GM12874 (cell line): ENCODE measurements around the gene ARHGAP6.

Experiments used
- TF ChIP-seq, protein P1 (sequence below): IDR thresholded peaks from 2 replicates; pipeline ENCODE4 v1.5.1; 2011; ENCODE audit warnings: low read depth, mild to moderate bottlenecking, control low read depth, low read length, moderate library complexity; ENCODE audit not compliant: insufficient read depth

The ARHGAP6 gene

DNA sequence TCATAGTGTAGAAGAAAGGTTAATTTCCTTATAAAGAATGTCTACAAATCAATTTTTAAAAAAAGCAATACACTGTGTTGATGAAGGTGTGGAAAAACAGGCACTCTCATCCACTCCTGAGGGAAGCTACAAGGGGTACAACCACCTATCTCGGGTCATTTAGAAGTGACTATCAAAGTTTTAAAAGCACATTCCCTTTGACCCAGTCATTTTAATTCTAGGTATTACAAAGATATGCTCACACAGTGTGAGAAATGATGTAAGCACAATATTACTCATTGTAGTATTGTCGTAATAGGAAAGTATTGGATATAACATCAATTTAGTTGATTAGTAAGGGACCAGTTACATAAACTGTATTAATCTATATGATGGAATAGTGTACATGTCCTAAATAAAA, 562.0 kb downstream of the ARHGAP6 start:
- TF ChIP-seq, protein P1, sequence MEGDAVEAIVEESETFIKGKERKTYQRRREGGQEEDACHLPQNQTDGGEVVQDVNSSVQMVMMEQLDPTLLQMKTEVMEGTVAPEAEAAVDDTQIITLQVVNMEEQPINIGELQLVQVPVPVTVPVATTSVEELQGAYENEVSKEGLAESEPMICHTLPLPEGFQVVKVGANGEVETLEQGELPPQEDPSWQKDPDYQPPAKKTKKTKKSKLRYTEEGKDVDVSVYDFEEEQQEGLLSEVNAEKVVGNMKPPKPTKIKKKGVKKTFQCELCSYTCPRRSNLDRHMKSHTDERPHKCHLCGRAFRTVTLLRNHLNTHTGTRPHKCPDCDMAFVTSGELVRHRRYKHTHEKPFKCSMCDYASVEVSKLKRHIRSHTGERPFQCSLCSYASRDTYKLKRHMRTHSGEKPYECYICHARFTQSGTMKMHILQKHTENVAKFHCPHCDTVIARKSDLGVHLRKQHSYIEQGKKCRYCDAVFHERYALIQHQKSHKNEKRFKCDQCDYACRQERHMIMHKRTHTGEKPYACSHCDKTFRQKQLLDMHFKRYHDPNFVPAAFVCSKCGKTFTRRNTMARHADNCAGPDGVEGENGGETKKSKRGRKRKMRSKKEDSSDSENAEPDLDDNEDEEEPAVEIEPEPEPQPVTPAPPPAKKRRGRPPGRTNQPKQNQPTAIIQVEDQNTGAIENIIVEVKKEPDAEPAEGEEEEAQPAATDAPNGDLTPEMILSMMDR: no peak

DNA sequence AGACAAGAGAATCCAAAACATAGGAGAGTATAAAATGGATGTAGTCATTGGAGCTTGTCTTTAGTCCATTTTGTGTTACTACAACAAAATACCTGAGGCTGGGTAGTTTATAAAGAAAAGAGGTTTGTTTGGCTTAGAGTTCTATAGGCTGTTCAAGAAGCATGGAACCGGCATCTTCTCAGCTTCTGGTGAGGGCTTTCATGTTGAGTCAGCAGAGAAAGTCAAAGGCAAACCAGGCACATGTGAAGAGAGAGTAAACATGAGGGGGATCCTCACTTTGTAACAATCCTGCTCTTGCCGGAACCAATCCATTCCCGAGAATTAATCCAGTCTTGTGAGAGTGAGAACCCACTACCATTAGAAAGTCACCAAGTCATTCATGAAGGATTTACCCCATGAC, 562.7 kb downstream of the ARHGAP6 start:
- TF ChIP-seq, protein P1: no peak

DNA sequence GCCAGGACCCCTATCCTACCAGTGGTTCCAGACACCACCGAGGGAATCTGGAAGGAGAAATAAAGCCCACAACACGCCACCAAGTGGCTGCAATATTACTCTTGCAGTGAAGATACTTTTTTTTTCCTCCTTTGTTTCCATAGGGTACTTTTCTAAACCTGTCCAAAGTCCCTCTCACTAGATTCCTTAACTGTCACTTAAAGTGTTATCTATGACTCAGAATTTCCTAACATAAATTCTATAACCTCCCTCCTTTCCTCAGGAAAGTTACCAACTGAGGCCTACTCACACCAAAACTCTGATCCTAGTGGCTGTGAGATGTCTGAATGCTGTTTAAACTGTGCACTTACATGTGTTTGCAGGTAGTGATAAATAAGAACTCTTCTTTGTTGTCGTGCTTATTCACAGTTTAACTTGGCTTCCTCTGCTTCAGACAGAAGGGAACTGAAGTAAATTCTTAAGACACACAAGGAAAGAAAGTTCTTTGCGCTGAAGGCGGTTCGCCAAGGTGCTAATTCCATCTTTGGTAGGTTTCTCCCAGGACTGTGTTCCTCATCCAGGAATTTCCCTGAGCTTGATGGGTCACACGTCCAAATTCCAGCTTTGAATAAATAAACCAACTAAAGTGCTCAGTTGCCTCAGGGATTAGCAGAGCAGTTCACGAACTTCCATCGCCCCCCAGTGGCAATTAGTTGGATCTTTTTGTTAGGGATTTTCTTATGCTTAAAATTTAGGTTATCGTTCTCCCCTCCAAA, 565.3 kb downstream of the ARHGAP6 start:
- TF ChIP-seq, protein P1: no peak

DNA sequence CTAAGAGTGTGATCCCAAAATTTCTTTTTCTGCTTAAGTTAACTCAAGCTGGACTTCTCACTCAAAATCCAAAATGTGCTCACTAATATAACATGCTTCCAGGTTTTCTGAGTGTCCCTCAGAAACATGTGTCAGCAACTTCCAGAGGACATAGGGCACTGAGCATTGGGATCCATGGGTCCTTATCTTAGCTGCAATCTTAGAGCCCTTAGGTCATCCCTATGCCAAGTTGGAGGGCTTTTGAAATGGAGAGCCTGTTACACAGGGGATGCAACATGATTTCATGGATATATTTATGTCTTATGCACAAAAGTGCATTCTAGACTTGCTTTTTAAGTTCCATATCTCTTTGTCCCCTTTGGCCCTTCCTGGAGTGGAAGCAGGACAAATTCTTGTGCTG, 566.3 kb downstream of the ARHGAP6 start:
- TF ChIP-seq, protein P1: no peak

DNA sequence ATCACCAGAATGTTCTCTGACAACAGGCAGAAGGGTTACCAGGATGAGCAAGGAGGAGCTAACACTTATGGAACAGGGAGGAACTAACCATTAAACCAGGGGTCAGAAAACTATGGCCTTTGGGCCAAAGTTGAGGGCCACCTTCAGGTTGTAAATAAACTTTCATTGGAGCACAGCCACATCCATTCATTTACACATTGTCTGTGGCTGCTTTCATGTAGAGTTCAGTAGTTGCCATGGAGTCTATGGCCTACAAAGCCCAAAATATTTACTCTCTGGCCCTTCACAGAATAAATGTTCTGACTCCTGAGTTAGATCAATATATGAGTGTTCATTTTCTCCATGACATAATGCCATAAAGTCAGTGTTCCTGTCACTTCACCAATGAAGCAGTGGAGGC, 567.8 kb downstream of the ARHGAP6 start:
- TF ChIP-seq, protein P1: no peak

DNA sequence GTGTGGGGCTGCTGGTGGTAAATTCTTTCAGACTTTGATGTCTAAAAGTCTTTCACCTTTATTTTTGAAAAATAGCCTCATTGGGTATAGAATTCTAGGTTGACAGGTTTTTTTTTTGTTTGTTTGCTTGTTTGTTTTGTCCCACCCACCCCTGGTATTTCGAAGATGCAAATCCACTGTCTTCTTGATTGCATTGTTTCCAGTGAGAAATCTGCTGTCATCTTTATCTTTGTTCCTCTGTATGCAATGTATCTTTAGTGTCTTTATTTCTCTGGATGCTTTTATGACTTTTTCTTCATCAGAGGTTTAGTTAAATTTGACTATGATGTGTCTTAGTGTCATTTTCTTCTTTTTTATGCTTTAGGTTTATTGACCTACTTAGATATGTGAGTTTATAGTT, 575.9 kb downstream of the ARHGAP6 start:
- TF ChIP-seq, protein P1: no peak
